GM19025 (cell line): ENCODE results near the gene CABP7.

ENCODE experiments used
- ATAC-seq: cut with Tn5 transposase; IDR thresholded peaks from one replicate; pipeline ENCODE4 v1.9.1; 2021; ENCODE audit warnings: mild to moderate bottlenecking, low read depth, moderate library complexity; ENCODE audit not compliant: unreplicated experiment

The CABP7 gene

DNA sequence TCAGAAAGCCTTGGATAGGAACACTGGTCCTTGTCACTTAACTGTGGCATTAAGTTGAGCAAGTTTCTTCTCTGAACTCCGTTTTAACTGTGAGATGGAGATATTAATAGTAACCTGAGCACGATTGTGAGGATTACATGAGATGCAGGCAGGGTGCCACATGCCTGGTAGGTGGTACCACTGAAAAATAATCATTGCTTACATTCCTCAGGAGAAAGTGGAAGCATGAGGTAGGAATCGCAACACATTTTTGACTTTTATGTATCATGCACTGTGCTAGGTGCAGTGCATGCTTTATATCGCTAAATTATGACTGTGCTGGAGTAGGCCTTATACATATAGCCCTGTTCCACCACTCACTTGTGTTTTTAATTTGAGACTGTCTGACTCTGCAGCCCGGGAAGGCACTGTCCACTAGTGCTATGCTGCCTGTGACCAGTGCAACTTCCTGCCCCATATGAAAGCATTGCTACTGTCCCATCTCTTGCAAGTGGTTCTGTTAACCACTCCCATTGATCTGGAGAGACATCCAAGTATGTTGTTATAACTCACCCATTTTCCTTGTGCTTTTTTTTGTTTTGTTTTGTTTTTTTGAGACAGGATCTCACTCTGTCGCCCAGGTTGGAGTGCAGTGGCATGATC lies 48.4 kb downstream of the CABP7 start:
- no peak for ATAC-seq

GRCh38 chr22:29769723-29770321 lies 50.0 kb downstream of the CABP7 start:
- ATAC-seq: no peak

DNA sequence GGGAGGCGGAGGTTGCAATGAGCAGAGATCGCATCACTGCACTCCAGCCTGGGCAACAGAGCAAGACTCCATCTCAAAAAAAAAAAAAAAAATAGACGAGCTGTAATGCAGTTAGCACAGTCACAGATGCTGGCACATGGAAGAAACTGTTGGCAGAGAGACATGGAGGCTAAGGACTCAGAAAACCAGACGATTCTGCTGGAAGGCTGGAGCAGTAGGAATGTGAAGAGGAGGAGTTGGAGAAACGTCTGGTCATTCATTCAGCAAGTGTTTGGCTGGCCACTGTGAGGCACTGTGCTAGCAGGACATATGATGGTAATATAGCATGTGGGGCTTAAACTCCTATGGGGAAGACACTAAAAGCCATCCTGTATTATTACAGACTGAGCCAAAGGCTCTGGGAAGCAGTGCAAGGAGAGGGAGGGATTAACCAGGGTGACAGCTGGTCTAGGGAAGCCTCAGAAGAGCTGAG lies 52.4 kb downstream of the CABP7 start:
- no peak for ATAC-seq

GRCh38 chr22:29773233-29773632 lies 53.4 kb downstream of the CABP7 start:
- no peak for ATAC-seq

DNA sequence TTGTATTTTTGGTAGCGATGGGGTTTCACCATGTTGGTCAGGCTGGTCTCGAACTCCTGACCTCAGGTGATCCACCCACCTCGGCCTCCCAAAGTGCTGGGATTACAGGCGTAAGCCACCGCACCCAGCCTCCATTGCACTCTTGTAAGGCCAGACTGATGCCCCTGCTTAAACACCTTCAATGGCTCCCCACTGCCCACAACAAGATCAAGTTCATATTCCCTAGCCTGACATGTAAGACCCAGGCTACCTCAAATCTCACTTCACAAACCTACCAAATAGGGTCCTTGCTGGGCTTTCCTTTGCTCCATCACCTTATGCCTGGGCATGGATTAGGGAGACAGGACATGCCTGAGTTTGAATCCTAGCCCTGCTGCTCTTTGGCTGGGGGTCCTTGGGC lies 60.4 kb downstream of the CABP7 start:
- ATAC-seq: no peak

- ATAC-seq: no peak
These were observed 61.2 kb downstream of the CABP7 start for GRCh38 chr22:29780748-29781676.
